Parathyroid adenoma (tissue), 2 donors: ENCODE data around the gene TMEM202.
"Not testable (repeated sequence)": the region's sequence is repeated elsewhere in the genome, so short reads cannot be mapped to it uniquely, and the experiment has no call there.

ENCODE experiments used
- H2AFZ ChIP-seq: fragments of 300-600 bp; sonication (generic); one replicate; pipeline ENCODE4 v1.7.0; 2017; ENCODE audit warnings: antibody characterized with exemption, mild to moderate bottlenecking
- H3K27ac ChIP-seq: fragments of 300-600 bp; sonication (generic); one replicate; pipeline ENCODE4 v1.7.0; 2017
- H3K27me3 ChIP-seq: fragments of 300-600 bp; sonication (generic); one replicate; pipeline ENCODE4 v1.7.0; 2017; ENCODE audit warnings: low read length; ENCODE audit not compliant: control insufficient read depth, insufficient read depth
- H3K36me3 ChIP-seq: fragments of 300-600 bp; sonication (generic); one replicate; pipeline ENCODE4 v1.7.0; 2017; ENCODE audit warnings: low read length; ENCODE audit not compliant: control insufficient read depth, insufficient read depth
- H3K4me1 ChIP-seq: fragments of 300-600 bp; sonication (generic); one replicate; pipeline ENCODE4 v1.7.0; 2017; ENCODE audit warnings: control low read depth
- H3K4me2 ChIP-seq: fragments of 300-600 bp; sonication (generic); one replicate; pipeline ENCODE4 v1.7.0; 2017; ENCODE audit warnings: low read length
- H3K4me3 ChIP-seq: fragments of 300-600 bp; sonication (generic); one replicate; pipeline ENCODE4 v1.7.0; 2017; ENCODE audit warnings: low read depth, low read length
- H3K79me2 ChIP-seq: fragments of 300-600 bp; sonication (generic); one replicate; pipeline ENCODE4 v1.7.0; 2017; ENCODE audit warnings: control low read depth
- H3K9ac ChIP-seq: fragments of 300-600 bp; sonication (generic); one replicate; pipeline ENCODE4 v1.7.0; 2017; ENCODE audit warnings: mild to moderate bottlenecking
- H3K9me3 ChIP-seq: fragments of 300-600 bp; sonication (generic); one replicate; pipeline ENCODE4 v1.7.0; 2017; ENCODE audit warnings: low read length; ENCODE audit not compliant: control insufficient read depth
- TF ChIP-seq, protein P1 (sequence below): fragments of 300-600 bp; sonication (generic); IDR thresholded peaks from one replicate; pipeline ENCODE4 v1.7.0; 2017; ENCODE audit warnings: antibody characterized with exemption, mild to moderate bottlenecking
- donor health status: primary hyperparathyroidism.

TMEM202 gene

DNA sequence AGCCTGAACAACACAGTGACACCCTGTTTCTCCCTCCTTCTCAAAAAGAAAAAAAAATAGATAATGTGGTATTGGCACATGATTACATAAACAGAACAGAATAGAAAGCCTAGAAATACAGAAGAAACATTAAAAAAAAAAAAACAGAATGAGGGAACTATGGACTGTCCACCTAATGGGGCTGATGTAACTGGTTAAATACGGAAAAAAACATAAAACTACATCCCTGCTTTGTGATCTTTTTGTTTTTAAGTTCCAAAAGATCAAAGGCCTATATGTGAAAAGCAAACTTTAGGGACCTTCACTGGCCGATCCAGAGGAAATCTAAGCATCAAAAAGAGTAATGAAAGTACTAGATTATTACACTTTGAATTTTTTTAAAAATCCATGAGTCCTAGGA lies 17.2 kb downstream of the TMEM202 start:
- H3K4me1 ChIP-seq = no peaks in the 10 kb centered on the region
- H3K79me2 ChIP-seq = no peaks in the 10 kb centered on the region
- H3K27me3 ChIP-seq = no peaks in the 10 kb centered on the region
- H3K4me2 ChIP-seq = no peak overlapping the region
- no peak overlapping the region for H3K4me3 ChIP-seq
- H3K9me3 ChIP-seq = no peaks in the 10 kb centered on the region
- TF ChIP-seq, protein P1, sequence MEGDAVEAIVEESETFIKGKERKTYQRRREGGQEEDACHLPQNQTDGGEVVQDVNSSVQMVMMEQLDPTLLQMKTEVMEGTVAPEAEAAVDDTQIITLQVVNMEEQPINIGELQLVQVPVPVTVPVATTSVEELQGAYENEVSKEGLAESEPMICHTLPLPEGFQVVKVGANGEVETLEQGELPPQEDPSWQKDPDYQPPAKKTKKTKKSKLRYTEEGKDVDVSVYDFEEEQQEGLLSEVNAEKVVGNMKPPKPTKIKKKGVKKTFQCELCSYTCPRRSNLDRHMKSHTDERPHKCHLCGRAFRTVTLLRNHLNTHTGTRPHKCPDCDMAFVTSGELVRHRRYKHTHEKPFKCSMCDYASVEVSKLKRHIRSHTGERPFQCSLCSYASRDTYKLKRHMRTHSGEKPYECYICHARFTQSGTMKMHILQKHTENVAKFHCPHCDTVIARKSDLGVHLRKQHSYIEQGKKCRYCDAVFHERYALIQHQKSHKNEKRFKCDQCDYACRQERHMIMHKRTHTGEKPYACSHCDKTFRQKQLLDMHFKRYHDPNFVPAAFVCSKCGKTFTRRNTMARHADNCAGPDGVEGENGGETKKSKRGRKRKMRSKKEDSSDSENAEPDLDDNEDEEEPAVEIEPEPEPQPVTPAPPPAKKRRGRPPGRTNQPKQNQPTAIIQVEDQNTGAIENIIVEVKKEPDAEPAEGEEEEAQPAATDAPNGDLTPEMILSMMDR = no peak
- no peak overlapping the region for H2AFZ ChIP-seq
- H3K36me3 ChIP-seq = no peaks in the 10 kb centered on the region
- no peak overlapping the region for H3K9ac ChIP-seq
- no peak overlapping the region for H3K27ac ChIP-seq

- not testable (repeated sequence) for H3K27me3 ChIP-seq, H2AFZ ChIP-seq, H3K79me2 ChIP-seq, H3K4me3 ChIP-seq, H3K4me1 ChIP-seq, H3K27ac ChIP-seq, H3K36me3 ChIP-seq, H3K4me2 ChIP-seq, H3K9ac ChIP-seq, H3K9me3 ChIP-seq
Observed at GRCh38 chr15:72419768-72420167, 21.7 kb downstream of the TMEM202 start.

GRCh38 chr15:72420576-72420975 lies 22.5 kb downstream of the TMEM202 start:
- Histone ChIP-seq H3K36me3 (no peaks in the 10 kb centered on the region), H2AFZ (no peak overlapping the region), H3K4me2 (no peak overlapping the region), H3K9ac (no peak overlapping the region), H3K79me2 (no peaks in the 10 kb centered on the region), H3K27me3 (no peaks in the 10 kb centered on the region), H3K4me3 (no peak overlapping the region), H3K9me3 (no peaks in the 10 kb centered on the region), H3K4me1 (no peaks in the 10 kb centered on the region), H3K27ac (no peak overlapping the region)
- TF ChIP-seq, protein P1 = no peak

DNA sequence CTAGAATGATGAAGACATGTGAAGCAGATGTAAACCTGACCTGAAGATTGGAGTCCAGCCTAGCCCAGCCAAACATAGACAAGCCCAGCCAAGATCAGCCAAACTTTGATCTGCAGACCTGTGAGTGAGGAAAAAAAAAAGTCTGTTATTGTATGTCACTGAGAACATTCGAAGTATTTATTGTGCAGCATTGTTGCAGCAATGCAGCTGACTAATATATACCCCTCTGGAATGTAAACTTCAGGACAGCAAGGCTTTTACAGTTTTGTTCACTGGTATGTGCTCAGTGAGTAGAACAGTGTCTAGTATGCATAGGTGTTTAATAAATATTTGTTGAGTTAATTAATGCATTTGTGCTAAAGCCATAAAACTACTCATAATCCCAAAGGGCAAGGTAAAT lies 23.4 kb downstream of the TMEM202 start:
- H3K9me3 ChIP-seq = no peaks in the 10 kb centered on the region
- H3K4me3 ChIP-seq = no peak overlapping the region
- H2AFZ ChIP-seq = no peak overlapping the region
- no peak overlapping the region for H3K9ac ChIP-seq
- no peaks in the 10 kb centered on the region for H3K27me3 ChIP-seq
- no peak overlapping the region for H3K27ac ChIP-seq
- no peaks in the 10 kb centered on the region for H3K79me2 ChIP-seq
- TF ChIP-seq, protein P1 = no peak
- H3K4me1 ChIP-seq = no peaks in the 10 kb centered on the region
- H3K36me3 ChIP-seq = no peaks in the 10 kb centered on the region
- H3K4me2 ChIP-seq = no peak overlapping the region

- Histone ChIP-seq H3K36me3 (no peaks in the 10 kb centered on the region), H3K27ac (no peak overlapping the region), H3K9me3 (no peaks in the 10 kb centered on the region), H3K27me3 (no peaks in the 10 kb centered on the region), H3K4me2 (no peak overlapping the region), H3K79me2 (no peaks in the 10 kb centered on the region), H3K4me3 (no peak overlapping the region), H3K9ac (no peak overlapping the region), H2AFZ (no peak overlapping the region), H3K4me1 (no peaks in the 10 kb centered on the region)
- TF ChIP-seq, protein P1 = no peak
Observed at GRCh38 chr15:72423256-72423655, 25.2 kb downstream of the TMEM202 start.
